NCI-H526 (cell line): ENCODE data around the gene LYG1.
"Not testable (repeated sequence)": the region's sequence is repeated elsewhere in the genome, so short reads cannot be mapped to it uniquely, and the experiment has no call there.

ENCODE experiments used
- DNase-seq, 2 experiments: peaks; one replicate each; lab custom pipeline; 2025; lab: John Stamatoyannopoulos, UW

Gene LYG1

GRCh38 chr2:99301097-99301496 is at the start of gene LYG1:
Gene LYG1 (minus strand): TSS chr2:99301197. CDS start chr2:99295670, 5,527 bp downstream.
- not testable (repeated sequence) for DNase-seq

GRCh38 chr2:99350194-99350593 is 49.2 kb upstream of the LYG1 start:
- DNase-seq, result no peak

- DNase-seq, result no peak
Measured at GRCh38 chr2:99348173-99348572, 47.2 kb upstream of the LYG1 start.

- DNase-seq, result no peak
Measured at GRCh38 chr2:99346218-99346617, 45.2 kb upstream of the LYG1 start.

- not testable (repeated sequence) for DNase-seq
Measured at GRCh38 chr2:99345446-99345845, 44.4 kb upstream of the LYG1 start.

- DNase-seq, result no peak
Measured at GRCh38 chr2:99342536-99342935, 41.5 kb upstream of the LYG1 start.

- no peak for DNase-seq
Measured at GRCh38 chr2:99340669-99341236, 39.8 kb upstream of the LYG1 start.

- DNase-seq, result peak; percentile 37 to 38
Measured at GRCh38 chr2:99338029-99338585, 37.1 kb upstream of the LYG1 start.

- peak; percentile 95 to 99 for DNase-seq
Measured at GRCh38 chr2:99337113-99338028, 36.4 kb upstream of the LYG1 start, which contains the start of gene EIF5B. Gene EIF5B (plus strand): TSS chr2:99337389. CDS start chr2:99337555, 166 bp downstream.

- DNase-seq, result no peak
Measured at GRCh38 chr2:99336804-99337112, 35.8 kb upstream of the LYG1 start.

- peak; percentile 99 to 100 for DNase-seq
Measured at GRCh38 chr2:99335911-99336803, 35.2 kb upstream of the LYG1 start, which contains the start of gene TXNDC9. Gene TXNDC9 (minus strand): TSS chr2:99336333. CDS start chr2:99333210, 3,123 bp downstream.

- no peak for DNase-seq
Measured at GRCh38 chr2:99325384-99325783, 24.4 kb upstream of the LYG1 start.

GRCh38 chr2:99317873-99318200 is 16.8 kb upstream of the LYG1 start:
- DNase-seq, result not testable (repeated sequence)

GRCh38 chr2:99317161-99317872 is 16.3 kb upstream of the LYG1 start:
- no peak for DNase-seq

- no peak for DNase-seq
Measured at GRCh38 chr2:99299580-99299979, 1.4 kb downstream of the LYG1 start.

GRCh38 chr2:99297994-99298393 is 3.0 kb downstream of the LYG1 start:
- DNase-seq, result no peak

- DNase-seq, result peak; percentile 73 to 82
Measured at GRCh38 chr2:99285526-99285925, 15.5 kb downstream of the LYG1 start.

- DNase-seq, result no peak
Measured at GRCh38 chr2:99279969-99280695, 20.9 kb downstream of the LYG1 start.

GRCh38 chr2:99278793-99279291 is 22.2 kb downstream of the LYG1 start:
- DNase-seq, result peak; percentile 34 to 70

GRCh38 chr2:99278195-99278765 is 22.7 kb downstream of the LYG1 start:
- not testable (repeated sequence) for DNase-seq
